Caco-2 (cell line): Measurements from ENCODE around the gene ADGRG1. TPM values are rescaled to one million over a fixed set of nuclear protein-coding genes. Genes with fewer than 3 reads are reported as not detected.
A peak's percentile ranks its signal among the peaks of the same experiment; 100 is the strongest.

Source experiments
- BruUV-seq: library from RNA; stranded (reverse); fragments of 400-500 nt; replicated peaks from 2 replicates; lab custom pipeline; 2021; lab: Mats Ljungman, UMichigan
- CTCF ChIA-PET: fragments of 300-600 bp; sonication (Branson Sonifier 250); formaldehyde crosslinking; loops from one replicate; lab custom pipeline; 2022; ENCODE audit warnings: antibody characterized with exemption; lab: Charles Lee
- POLR2A ChIA-PET: fragments of 300-600 bp; sonication (Branson Sonifier 250); formaldehyde crosslinking; loops from one replicate; lab custom pipeline; 2022; ENCODE audit warnings: antibody characterized with exemption; lab: Charles Lee
- DNase-seq, 2 experiments: peaks; one replicate each; pipeline versions ENCODE4 v3.0.0 to v3.0.0-alpha.2; 2020 to 2022
- H3K27me3 ChIP-seq: replicated peaks from 2 replicates; pipeline ENCODE4 v1.6.0; 2011; ENCODE audit warnings: low read length; ENCODE audit not compliant: control insufficient read depth, insufficient read depth
- H3K36me3 ChIP-seq: 2 replicates; pipeline ENCODE4 v1.5.1; 2011; ENCODE audit warnings: low read length; ENCODE audit not compliant: control insufficient read depth, insufficient read depth
- H3K4me1 ChIP-seq: fragments of 250-450 bp; sonication (Bioruptor Pico); 2 replicates; pipeline ENCODE4 v1.5.1; 2020; ENCODE audit warnings: mild to moderate bottlenecking
- H3K4me3 ChIP-seq: 2 replicates; pipeline ENCODE4 v1.5.1; 2011; ENCODE audit warnings: low read depth, mild to moderate bottlenecking, control low read depth, low read length
- H3K9me3 ChIP-seq: fragments of 250-450 bp; sonication (Bioruptor Pico); 2 replicates; pipeline ENCODE4 v1.5.1; 2020; ENCODE audit warnings: mild to moderate bottlenecking, moderate library complexity
- H3K27ac Mint-ChIP-seq: one replicate; pipeline ENCODE4 v1.8.0; 2022; ENCODE audit warnings: mixed read lengths; ENCODE audit not compliant: unreplicated experiment
- H3K27me3 Mint-ChIP-seq: one replicate; pipeline ENCODE4 v1.8.0; 2022; ENCODE audit warnings: mixed read lengths; ENCODE audit not compliant: insufficient read depth, unreplicated experiment
- H3K36me3 Mint-ChIP-seq: one replicate; pipeline ENCODE4 v1.8.0; 2022; ENCODE audit warnings: mild to moderate bottlenecking, mixed read lengths; ENCODE audit not compliant: insufficient read depth, unreplicated experiment
- H3K4me1 Mint-ChIP-seq: one replicate; pipeline ENCODE4 v1.8.0; 2022; ENCODE audit warnings: low read depth, mixed read lengths; ENCODE audit not compliant: unreplicated experiment
- H3K4me3 Mint-ChIP-seq: one replicate; pipeline ENCODE4 v1.8.0; 2022; ENCODE audit warnings: mild to moderate bottlenecking, moderate library complexity, mixed read lengths; ENCODE audit not compliant: unreplicated experiment
- H3K9me3 Mint-ChIP-seq: one replicate; pipeline ENCODE4 v1.8.0; 2022; ENCODE audit warnings: mixed read lengths; ENCODE audit not compliant: unreplicated experiment
- CTCF ChIP-seq, 2 experiments: fragments of 200-600 bp in 1 of 2; IDR thresholded peaks; 1 replicate in 1 of 2; 2 replicates in 1 of 2; pipeline versions ENCODE4 v1.5.1 to v1.8.0; 2011 to 2022; ENCODE audit warnings: antibody characterized with exemption in 1 of 2, control low read depth in 1 of 2, inconsistent platforms in 1 of 2, low read depth in 1 of 2, low read length in 1 of 2, mild to moderate bottlenecking in 1 of 2, moderate library complexity in 1 of 2; ENCODE audit not compliant: insufficient read depth in 1 of 2, severe bottlenecking in 1 of 2, unreplicated experiment in 1 of 2
- intact Hi-C: fragments of 100-400 bp; cut with micrococcal nuclease; formaldehyde crosslinking; loops from one replicate; pipeline ENCODE4 v1.10.0; 2022; ENCODE audit not compliant: unreplicated experiment
- total RNA-seq: library from RNA; stranded (reverse); gene quantifications from 2 replicates; pipeline ENCODE4 v1.2.3, GENCODE V29; 2022

Gene ADGRG1
- total RNA-seq, 1 experiment from 2014 or later = 195 TPM

GRCh38 chr16:57668263-57668571 is 39.8 kb downstream of the ADGRG1 start, which contains the start of gene ADGRG3:
Gene ADGRG3, plus strand, starts transcription at chr16:57668306. Its CDS starts 42 bp downstream, at chr16:57668348.
- no peaks in the 10 kb centered on the region for H3K9me3 Mint-ChIP-seq
- Histone ChIP-seq H3K27me3 (no peaks in the 10 kb centered on the region), H3K9me3 (no peaks in the 10 kb centered on the region), H3K4me1 (peaks cover 16% of the 10 kb centered on the region), H3K36me3 (peaks cover 4% of the 10 kb centered on the region; the same call in 1 of the 2 replicates), H3K4me3 (no peak within 1 kb of the TSS)
- H3K27ac Mint-ChIP-seq = no peak within 1 kb of the TSS
- intact Hi-C loops = loop anchor here (5.0 kb wide), 2 partner anchors 34 to 69 kb away; partner anchors contain the start of gene KATNB1
- POLR2A ChIA-PET = no interaction called here
- no peak for TF ChIP-seq CTCF (IDR thresholded peaks at IDR 0.05; ENCODE audit: insufficient read depth in 1 of 2, low read depth in 1 of 2, low read length in 1 of 2, severe bottlenecking in 1 of 2, unreplicated experiment in 1 of 2)
- H3K36me3 Mint-ChIP-seq = peaks cover 10% of the 10 kb centered on the region
- H3K27me3 Mint-ChIP-seq = no peaks in the 10 kb centered on the region
- no peaks in the 10 kb centered on the region for H3K4me1 Mint-ChIP-seq
- no peak within 1 kb of the TSS for H3K4me3 Mint-ChIP-seq
- no TSS peak for BruUV-seq
- no peak for DNase-seq
- CTCF ChIA-PET = interaction anchor here (1.0 kb wide), 1 partner anchor 64 kb away, joined by 4 read pairs; no protein-coding TSS in a partner anchor

- no peaks in the 10 kb centered on the region for H3K9me3 ChIP-seq
- H3K4me1 Mint-ChIP-seq = no peaks in the 10 kb centered on the region
- no peak for DNase-seq
- no peak overlapping the region for H3K4me3 ChIP-seq
- H3K9me3 Mint-ChIP-seq = no peaks in the 10 kb centered on the region
- H3K27me3 ChIP-seq = no peaks in the 10 kb centered on the region
- intact Hi-C loops = loop anchor here (1.0 to 5.0 kb wide), 3 partner anchors 33 to 68 kb away; partner anchors contain the start of gene KATNB1
- TF ChIP-seq CTCF (IDR thresholded peaks at IDR 0.05; ENCODE audit: insufficient read depth in 1 of 2, low read depth in 1 of 2, low read length in 1 of 2, severe bottlenecking in 1 of 2, unreplicated experiment in 1 of 2) = no peak
- H3K27me3 Mint-ChIP-seq = no peaks in the 10 kb centered on the region
- ChIA-PET POLR2A (no interaction called here), CTCF (interaction anchor here (1.0 to 1.4 kb wide), 5 partner anchors 32 to 194 kb away, joined by 3 to 7 read pairs (median 4); partner anchors contain the start of gene KATNB1)
- H3K4me1 ChIP-seq = peaks cover 16% of the 10 kb centered on the region
- peaks cover 10% of the 10 kb centered on the region for H3K36me3 Mint-ChIP-seq
- H3K4me3 Mint-ChIP-seq = no peak overlapping the region
- no peak overlapping the region for H3K27ac Mint-ChIP-seq
- H3K36me3 ChIP-seq = 0 out of 2 replicates have a peak, but pooled peaks cover 2% of the 10 kb centered on the region
- BruUV-seq = no TSS peak
These were observed 40.4 kb downstream of the ADGRG1 start for GRCh38 chr16:57668630-57669475.

- Mint-ChIP-seq H3K36me3 (peaks cover 4% of the 10 kb centered on the region), H3K4me1 (no peaks in the 10 kb centered on the region), H3K9me3 (no peaks in the 10 kb centered on the region), H3K4me3 (no peak overlapping the region), H3K27ac (no peak overlapping the region), H3K27me3 (no peaks in the 10 kb centered on the region)
- Histone ChIP-seq H3K27me3 (no peaks in the 10 kb centered on the region), H3K4me1 (peaks cover 16% of the 10 kb centered on the region), H3K4me3 (no peak overlapping the region), H3K9me3 (no peaks in the 10 kb centered on the region), H3K36me3 (no peaks in the 10 kb centered on the region)
- POLR2A ChIA-PET = no interaction called here
- no TSS peak for BruUV-seq
- intact Hi-C loops = loop anchor here (1.0 to 5.0 kb wide), 3 partner anchors 33 to 68 kb away; partner anchors contain the start of gene KATNB1
- DNase-seq = no peak
- TF ChIP-seq CTCF (IDR thresholded peaks at IDR 0.05; ENCODE audit: insufficient read depth in 1 of 2, low read depth in 1 of 2, low read length in 1 of 2, severe bottlenecking in 1 of 2, unreplicated experiment in 1 of 2) = peak in 1 of 2 experiments; percentile 34
- CTCF ChIA-PET = interaction anchor here (0.6 to 1.4 kb wide), 5 partner anchors 31 to 238 kb away, joined by 3 to 7 read pairs (median 4); partner anchors contain the start of gene KATNB1
These were observed 41.2 kb downstream of the ADGRG1 start for GRCh38 chr16:57669476-57670162.
